Calu3 (cell line): ENCODE results near the gene OSBPL8. TPM values are rescaled to one million over a fixed set of nuclear protein-coding genes. Genes with fewer than 3 reads are reported as not detected.

ENCODE experiments used
- BruUV-seq: library from RNA; stranded (reverse); fragments of 400-500 nt; replicated peaks from 2 replicates; lab custom pipeline; 2021; lab: Mats Ljungman, UMichigan
- CTCF ChIA-PET: fragments of 300-600 bp; sonication (Branson Sonifier 250); formaldehyde crosslinking; loops from one replicate; lab custom pipeline; 2022; ENCODE audit warnings: antibody characterized with exemption; lab: Charles Lee
- DNase-seq: peaks from one replicate; pipeline ENCODE4 v3.0.0; 2022
- H3K27ac Mint-ChIP-seq: one replicate; pipeline ENCODE4 v1.8.0; 2022; ENCODE audit warnings: mixed read lengths; ENCODE audit not compliant: unreplicated experiment
- H3K27me3 Mint-ChIP-seq: one replicate; pipeline ENCODE4 v1.8.0; 2022; ENCODE audit warnings: mixed read lengths; ENCODE audit not compliant: unreplicated experiment
- H3K36me3 Mint-ChIP-seq: one replicate; pipeline ENCODE4 v1.8.0; 2022; ENCODE audit warnings: mild to moderate bottlenecking, moderate library complexity, mixed read lengths; ENCODE audit not compliant: insufficient read depth, unreplicated experiment
- H3K4me1 Mint-ChIP-seq: one replicate; pipeline ENCODE4 v1.8.0; 2022; ENCODE audit warnings: mild to moderate bottlenecking, low read depth, mixed read lengths; ENCODE audit not compliant: unreplicated experiment
- H3K4me3 Mint-ChIP-seq: one replicate; pipeline ENCODE4 v1.8.0; 2022; ENCODE audit warnings: mild to moderate bottlenecking, low read depth, moderate library complexity, mixed read lengths; ENCODE audit not compliant: unreplicated experiment
- H3K9me3 Mint-ChIP-seq: one replicate; pipeline ENCODE4 v1.8.0; 2022; ENCODE audit warnings: low read depth, mixed read lengths; ENCODE audit not compliant: unreplicated experiment
- CTCF ChIP-seq: fragments of 200-600 bp; IDR thresholded peaks from one replicate; pipeline ENCODE4 v1.8.0; 2022; ENCODE audit warnings: antibody characterized with exemption; ENCODE audit not compliant: unreplicated experiment
- intact Hi-C: fragments of 100-400 bp; cut with micrococcal nuclease; formaldehyde crosslinking; loops from one replicate; pipeline ENCODE4 v1.10.0; 2022; ENCODE audit not compliant: unreplicated experiment
- total RNA-seq: library from RNA; stranded (reverse); gene quantifications from 2 replicates; pipeline ENCODE4 v1.2.3, GENCODE V29; 2022

OSBPL8 gene
- total RNA-seq, 1 experiment from 2014 or later: 64.9 TPM

DNA sequence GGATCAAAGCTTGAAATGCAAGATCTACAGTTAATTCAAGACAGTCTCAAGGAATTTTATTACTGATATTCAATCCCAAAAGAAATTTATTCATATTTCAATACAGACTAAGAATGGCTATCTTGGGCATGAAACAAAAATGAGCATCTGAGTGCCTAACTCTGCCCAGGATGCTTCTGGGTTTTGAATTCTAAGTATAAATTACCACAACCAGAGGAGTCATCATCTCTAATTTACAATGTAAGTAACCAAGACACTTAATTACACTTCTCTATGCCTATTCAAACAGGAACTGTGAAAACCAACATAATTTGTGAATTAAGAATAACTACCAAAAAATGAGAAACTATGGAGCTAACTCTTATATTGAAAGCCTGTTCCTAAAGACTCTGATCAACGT, 14.1 kb downstream of the OSBPL8 start:
- H3K27ac Mint-ChIP-seq: no peak overlapping the region
- H3K9me3 Mint-ChIP-seq: no peaks in the 10 kb centered on the region
- H3K36me3 Mint-ChIP-seq: no peaks in the 10 kb centered on the region
- no peak for TF ChIP-seq CTCF
- H3K4me1 Mint-ChIP-seq: peaks cover 36% of the 10 kb centered on the region
- no TSS peak for BruUV-seq
- no peak overlapping the region for H3K4me3 Mint-ChIP-seq
- intact Hi-C loops: no loop called here
- CTCF ChIA-PET: no interaction called here
- DNase-seq: no peak
- no peaks in the 10 kb centered on the region for H3K27me3 Mint-ChIP-seq

GRCh38 chr12:76544601-76545261, 14.8 kb downstream of the OSBPL8 start:
- Mint-ChIP-seq H3K4me3 (no peak overlapping the region), H3K27me3 (no peaks in the 10 kb centered on the region), H3K27ac (no peak overlapping the region), H3K36me3 (no peaks in the 10 kb centered on the region), H3K9me3 (no peaks in the 10 kb centered on the region), H3K4me1 (peaks cover 32% of the 10 kb centered on the region)
- CTCF ChIA-PET: no interaction called here
- BruUV-seq: no TSS peak
- intact Hi-C loops: no loop called here
- DNase-seq: no peak
- no peak for TF ChIP-seq CTCF

DNA sequence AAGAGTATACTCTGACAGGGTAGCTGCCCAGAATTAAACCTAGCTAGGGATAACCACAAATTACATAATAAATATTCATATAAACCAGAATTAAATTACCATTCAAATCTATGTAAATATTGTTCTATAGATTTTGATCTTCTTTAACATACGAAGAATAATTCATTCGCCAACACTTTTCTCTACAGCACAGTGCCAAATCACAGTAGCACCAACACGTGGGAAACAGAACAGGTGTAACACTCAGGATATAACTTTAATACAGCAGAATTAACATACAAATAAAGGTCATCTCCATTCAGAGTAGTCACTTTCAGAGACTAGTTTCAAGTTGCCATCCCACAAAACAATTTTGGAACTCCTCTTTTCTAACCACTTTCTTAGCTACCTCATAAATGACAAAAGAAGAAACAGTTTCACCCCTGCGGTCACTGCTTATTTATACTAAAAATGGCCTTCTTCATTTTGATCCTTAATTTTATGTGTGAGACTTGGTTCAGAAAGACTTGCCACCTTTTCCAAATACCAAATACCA, 15.7 kb downstream of the OSBPL8 start:
- TF ChIP-seq CTCF: no peak
- H3K9me3 Mint-ChIP-seq: no peaks in the 10 kb centered on the region
- no peaks in the 10 kb centered on the region for H3K36me3 Mint-ChIP-seq
- BruUV-seq: no TSS peak
- no peak overlapping the region for H3K27ac Mint-ChIP-seq
- intact Hi-C loops: no loop called here
- H3K4me1 Mint-ChIP-seq: peaks cover 23% of the 10 kb centered on the region
- no peaks in the 10 kb centered on the region for H3K27me3 Mint-ChIP-seq
- CTCF ChIA-PET: no interaction called here
- no peak for DNase-seq
- H3K4me3 Mint-ChIP-seq: no peak overlapping the region

DNA sequence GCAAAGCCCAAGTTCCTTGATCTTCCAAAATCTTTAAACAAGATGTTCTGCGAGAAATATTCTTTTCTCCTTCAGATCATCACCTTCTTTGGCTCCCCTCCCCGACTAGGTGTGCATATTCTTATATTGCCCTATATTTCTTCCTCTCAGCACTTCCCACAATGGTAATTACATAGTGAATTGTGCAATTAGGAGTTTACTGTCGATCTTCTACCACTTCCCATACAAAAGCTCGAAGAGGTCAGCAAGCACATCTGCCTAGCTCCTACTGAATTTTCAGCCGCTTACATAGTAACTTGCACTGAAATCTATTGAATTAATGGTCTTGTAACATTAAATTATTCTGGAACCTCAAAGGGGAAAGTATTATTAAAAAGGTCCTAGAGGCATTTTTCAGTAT, 16.7 kb downstream of the OSBPL8 start:
- peaks cover 13% of the 10 kb centered on the region for H3K4me1 Mint-ChIP-seq
- H3K27me3 Mint-ChIP-seq: no peaks in the 10 kb centered on the region
- no peak overlapping the region for H3K27ac Mint-ChIP-seq
- no peaks in the 10 kb centered on the region for H3K36me3 Mint-ChIP-seq
- CTCF ChIA-PET: no interaction called here
- intact Hi-C loops: no loop called here
- TF ChIP-seq CTCF: no peak
- no TSS peak for BruUV-seq
- H3K9me3 Mint-ChIP-seq: no peaks in the 10 kb centered on the region
- no peak for DNase-seq
- no peak overlapping the region for H3K4me3 Mint-ChIP-seq
